WTC11 (cell line): Measurements from ENCODE around the gene SND1.

Experiments
- AR ChIP-seq: fragments of 250-450 bp; sonication (Bioruptor Pico); IDR thresholded peaks from 2 replicates; pipeline ENCODE4 v1.9.0; 2021; ENCODE audit warnings: mild to moderate bottlenecking
- ATF2 ChIP-seq: sonication (generic); formaldehyde crosslinking; IDR thresholded peaks from 2 replicates; pipeline ENCODE4 v1.8.1; 2022; ENCODE audit warnings: low read depth, missing genetic modification reagents, borderline replicate concordance
- ATF6 ChIP-seq: sonication (generic); formaldehyde crosslinking; IDR thresholded peaks from 2 replicates; pipeline ENCODE4 v1.8.1; 2023; ENCODE audit warnings: mild to moderate bottlenecking, missing genetic modification reagents
- CTCF ChIP-seq: fragments of 200-600 bp; IDR thresholded peaks from 2 replicates; pipeline ENCODE4 v1.8.0; 2022; ENCODE audit warnings: antibody characterized with exemption
- ESRRA ChIP-seq: sonication (generic); formaldehyde crosslinking; IDR thresholded peaks from 2 replicates; pipeline ENCODE4 v1.8.1; 2022; ENCODE audit warnings: mild to moderate bottlenecking, missing genetic modification reagents, borderline replicate concordance
- ETV6 ChIP-seq: sonication (generic); formaldehyde crosslinking; IDR thresholded peaks from 2 replicates; pipeline ENCODE4 v1.8.1; 2022; ENCODE audit warnings: mild to moderate bottlenecking, missing genetic modification reagents
- FOXP1 ChIP-seq: sonication (generic); formaldehyde crosslinking; IDR thresholded peaks from 2 replicates; pipeline ENCODE4 v1.8.0; 2022; ENCODE audit warnings: missing genetic modification reagents, mild to moderate bottlenecking, moderate library complexity, borderline replicate concordance
- GTF2I ChIP-seq: fragments of 250-450 bp; sonication (Bioruptor Pico); conservative IDR thresholded peaks from 2 replicates; pipeline ENCODE4 v1.4.0; 2021; ENCODE audit warnings: mild to moderate bottlenecking
- JAZF1 ChIP-seq: fragments of 250-450 bp; sonication (Bioruptor Pico); IDR thresholded peaks from 2 replicates; pipeline ENCODE4 v1.9.0; 2021; ENCODE audit warnings: moderate library complexity, mild to moderate bottlenecking, inconsistent platforms
- MAX ChIP-seq: sonication (generic); formaldehyde crosslinking; IDR thresholded peaks from 2 replicates; pipeline ENCODE4 v1.8.0; 2022; ENCODE audit warnings: mild to moderate bottlenecking, missing genetic modification reagents
- MYBL2 ChIP-seq: sonication (generic); formaldehyde crosslinking; IDR thresholded peaks from 2 replicates; pipeline ENCODE4 v1.8.1; 2023; ENCODE audit warnings: mild to moderate bottlenecking, moderate library complexity, missing genetic modification reagents
- TEAD4 ChIP-seq: sonication (generic); formaldehyde crosslinking; IDR thresholded peaks from 2 replicates; pipeline ENCODE4 v1.8.0; 2022; ENCODE audit warnings: mild to moderate bottlenecking, missing genetic modification reagents
- ZBTB21 ChIP-seq: sonication (generic); formaldehyde crosslinking; IDR thresholded peaks from 2 replicates; pipeline ENCODE4 v1.8.1; 2023; ENCODE audit warnings: mild to moderate bottlenecking, missing genetic modification reagents, borderline replicate concordance

- TF ChIP-seq FOXP1 (no peak), ATF2 (no peak), CTCF (no peak), MAX (CRISPR knock-in tag) (no peak), ATF6 (CRISPR knock-in tag) (no peak), TEAD4 (CRISPR knock-in tag) (no peak), JAZF1 (CRISPR knock-in tag) (no peak), MYBL2 (CRISPR knock-in tag) (no peak), ESRRA (CRISPR knock-in tag) (no peak), AR (CRISPR knock-in tag) (no peak), ETV6 (no peak), GTF2I (CRISPR knock-in tag) (no peak), ZBTB21 (CRISPR knock-in tag) (no peak)
These were observed 401.0 kb downstream of the SND1 start for GRCh38 chr7:128053023-128053422.
